K562 (cell line): ENCODE measurements around the gene ACACB. TPM values are rescaled to one million over a fixed set of nuclear protein-coding genes. Genes with fewer than 3 reads are reported as not detected.

ENCODE experiments used
- ASH1L ChIP-seq: fragments of 450-650 bp; IDR thresholded peaks from 2 replicates; pipeline ENCODE4 v1.6.1; 2018; ENCODE audit warnings: borderline replicate concordance, mild to moderate bottlenecking, low read depth; ENCODE audit not compliant: partially characterized antibody
- ATF6 ChIP-seq: sonication (generic); formaldehyde crosslinking; IDR thresholded peaks from 2 replicates; pipeline ENCODE4 v1.4.0; 2020; ENCODE audit warnings: mild to moderate bottlenecking, missing genetic modification reagents
- BRCA1 ChIP-seq, 2 experiments: fragments of 450-650 bp in 1 of 2; sonication (generic) in 1 of 2; formaldehyde crosslinking in 1 of 2; IDR thresholded peaks; 2 replicates each; pipeline versions ENCODE4 v1.5.0 to v1.6.1; 2017 to 2020; ENCODE audit warnings: mild to moderate bottlenecking in 1 of 2, missing genetic modification reagents in 1 of 2
- CLOCK ChIP-seq: fragments of 250-450 bp; sonication (Bioruptor Pico); IDR thresholded peaks from 2 replicates; pipeline ENCODE4 v1.4.0; 2020; ENCODE audit warnings: mild to moderate bottlenecking, moderate library complexity, borderline replicate concordance
- COPS2 ChIP-seq: fragments of 450-650 bp; conservative IDR thresholded peaks from 2 replicates; pipeline ENCODE4 v1.6.1; 2016; ENCODE audit warnings: mild to moderate bottlenecking, moderate library complexity
- HDAC1 ChIP-seq, 2 experiments: fragments of 450-650 bp; IDR thresholded peaks; 2 replicates each; pipeline ENCODE4 v1.6.1; 2016 to 2017; ENCODE audit warnings: inconsistent platforms in 1 of 2, mild to moderate bottlenecking in 1 of 2, moderate library complexity in 1 of 2
- KAT2B ChIP-seq: IDR thresholded peaks from one replicate; pipeline ENCODE4 v1.6.1; 2012; ENCODE audit warnings: low read depth, mild to moderate bottlenecking, control low read depth, inconsistent platforms, low read length, moderate library complexity
- MAFG ChIP-seq: fragments of 450-650 bp; conservative IDR thresholded peaks from 2 replicates; pipeline ENCODE4 v1.6.1; 2016; ENCODE audit warnings: missing genetic modification characterization, missing compliant biosample characterization
- NRF1 ChIP-seq, 2 experiments: fragments of 450-650 bp; IDR thresholded peaks in 1 of 2; conservative IDR thresholded peaks in 1 of 2; 2 replicates each; pipeline ENCODE4 v1.6.1; 2014; ENCODE audit warnings: mild to moderate bottlenecking in 2 of 2
- PHF8 ChIP-seq: fragments of 200-600 bp; sonication (generic); IDR thresholded peaks from 2 replicates; pipeline ENCODE4 v1.6.1; 2012; ENCODE audit warnings: mixed run types, mild to moderate bottlenecking, inconsistent platforms, low read length, moderate library complexity, borderline replicate concordance
- SIN3A ChIP-seq, 2 experiments: fragments of 150-350 bp in 1 of 2; IDR thresholded peaks; 2 replicates each; pipeline ENCODE4 v1.6.1; 2011 to 2016; ENCODE audit warnings: borderline replicate concordance in 2 of 2, low read depth in 2 of 2, low read length in 2 of 2, mild to moderate bottlenecking in 2 of 2, moderate library complexity in 2 of 2; ENCODE audit not compliant: control insufficient read depth in 1 of 2
- U2AF2 ChIP-seq: fragments of 200-400 bp; formaldehyde crosslinking; optimal IDR thresholded peaks from 2 replicates; pipeline ENCODE3; 2017; ENCODE audit warnings: low read depth, mild to moderate bottlenecking, low read length
- ZHX1 ChIP-seq: fragments of 150-350 bp; conservative IDR thresholded peaks from 2 replicates; pipeline ENCODE4 v1.6.1; 2014; ENCODE audit warnings: low read length
- ZNF707 ChIP-seq: fragments of 250-450 bp; sonication (Bioruptor Pico); conservative IDR thresholded peaks from 2 replicates; pipeline ENCODE4 v1.8.0; 2022; ENCODE audit warnings: inconsistent platforms, mild to moderate bottlenecking, moderate library complexity
- polyA plus RNA-seq, 8 experiments: library from polyadenylated mRNA; depleted of rRNA in 4 of 8; stranded (reverse) in 5 of 8; unstranded in 3 of 8; fragments of >200 nt; fragmentation: Nextera tagmentation in 2 of 8; fragmentation: Illumina TruSeq in 1 of 8; extraction: Ambion mirVana in 2 of 8; extraction: Trizol in 1 of 8; gene quantifications; 2 replicates each; pipeline versions ENCODE4 v1.2.1 to v1.2.3, GENCODE V29; 2011 to 2014; ENCODE audit warnings: inconsistent platforms in 1 of 8, missing spikeins in 1 of 8
- total RNA-seq, 7 experiments: library from RNA; depleted of rRNA in 6 of 7; stranded (reverse); fragments of >200 nt in 6 of 7; fragmentation: Illumina TruSeq in 2 of 7; extraction: Trizol in 2 of 7; gene quantifications; 2 replicates each; pipeline versions ENCODE4 v1.2.1 to v1.2.3, GENCODE V29; 2011 to 2021; ENCODE audit warnings: low replicate concordance in 1 of 7
- TF ChIP-seq, protein P1 (sequence below): fragments of 250-450 bp; sonication (Bioruptor Pico); IDR thresholded peaks from 2 replicates; pipeline ENCODE4 v1.5.0; 2020; ENCODE audit warnings: mild to moderate bottlenecking, borderline replicate concordance

The ACACB gene
- total and polyA plus RNA-seq, 9 of the 15 experiments (the other 6 are each of a cell fraction or from before 2014, with no cell fraction given): 0.10 to 2.5 (median 0.83) TPM

DNA sequence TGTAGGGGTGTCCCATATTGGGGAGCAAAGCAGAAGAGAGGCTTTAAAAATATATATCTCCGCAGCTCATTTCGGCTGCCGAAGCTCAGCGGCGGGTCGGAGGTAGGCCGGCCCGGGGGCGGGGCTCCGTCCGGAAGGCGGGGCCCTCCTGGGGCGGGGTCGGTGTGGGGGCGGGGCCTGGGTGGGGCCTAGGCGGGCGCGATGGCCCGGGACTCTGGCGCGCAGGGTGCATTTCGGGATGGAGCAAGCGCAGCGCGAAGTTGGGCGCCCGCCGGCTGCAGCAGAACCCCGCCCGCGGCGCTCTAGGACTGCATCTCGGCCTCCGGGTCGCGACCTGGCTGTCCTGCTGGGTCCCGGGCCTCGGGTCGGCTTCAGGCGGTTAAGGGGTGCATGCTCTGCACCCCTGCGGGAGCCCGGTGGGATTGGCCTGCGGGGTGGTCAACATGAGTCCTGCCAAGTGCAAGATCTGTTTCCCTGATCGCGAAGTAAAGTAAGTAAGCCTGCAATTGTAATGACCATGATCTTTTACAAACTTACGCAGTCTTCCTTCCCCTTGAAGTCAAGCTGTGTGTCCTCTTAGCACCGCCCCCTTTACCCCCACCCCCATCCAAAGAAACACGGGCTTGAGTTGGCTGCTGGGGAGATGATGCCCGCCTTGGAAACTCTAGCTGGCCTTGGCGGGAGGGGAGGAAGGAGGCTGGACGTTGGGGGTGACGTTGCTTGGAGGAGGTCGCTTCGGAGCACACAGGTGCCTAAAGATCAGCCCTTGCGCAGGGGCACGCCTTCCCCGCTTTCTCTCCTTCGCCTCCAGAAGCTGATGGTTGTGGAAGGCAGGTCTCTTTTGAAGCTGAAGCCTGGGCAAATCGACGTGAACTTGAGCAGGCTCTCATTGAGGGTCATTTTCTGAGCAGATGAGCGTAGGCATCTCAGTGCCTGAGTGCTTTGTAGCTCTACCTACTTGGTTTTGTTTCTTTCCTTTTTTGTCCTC lies 38.4 kb downstream of the ACACB start (continued):
- TF ChIP-seq ZHX1 (no peak), SIN3A (IDR thresholded peaks at IDR 0.05; ENCODE audit: borderline replicate concordance in 2 of 2, control insufficient read depth in 1 of 2, low read depth in 2 of 2, low read length in 2 of 2) (0 out of 4 replicates have a peak, but pooled peaks of 1 of the 2 experiments have one; percentile 4), BRCA1 (IDR thresholded peaks at IDR 0.05) (no peak), BRCA1 (CRISPR knock-in tag; IDR thresholded peaks at IDR 0.05) (no peak), ZNF707 (no peak), KAT2B (no peak), CLOCK (no peak), U2AF2 (no peak), ATF6 (CRISPR knock-in tag) (no peak), HDAC1 (IDR thresholded peaks at IDR 0.05) (no peak), MAFG (tag) (no peak), COPS2 (no peak), NRF1 (conservative IDR thresholded peaks at IDR 0.05 in 1 of 2, IDR thresholded peaks at IDR 0.05 in 1 of 2) (peak; percentile 85 to 88), ASH1L (no peak), PHF8 (peak; percentile 24; the same call in 1 of the 2 replicates)
- TF ChIP-seq, protein P1, sequence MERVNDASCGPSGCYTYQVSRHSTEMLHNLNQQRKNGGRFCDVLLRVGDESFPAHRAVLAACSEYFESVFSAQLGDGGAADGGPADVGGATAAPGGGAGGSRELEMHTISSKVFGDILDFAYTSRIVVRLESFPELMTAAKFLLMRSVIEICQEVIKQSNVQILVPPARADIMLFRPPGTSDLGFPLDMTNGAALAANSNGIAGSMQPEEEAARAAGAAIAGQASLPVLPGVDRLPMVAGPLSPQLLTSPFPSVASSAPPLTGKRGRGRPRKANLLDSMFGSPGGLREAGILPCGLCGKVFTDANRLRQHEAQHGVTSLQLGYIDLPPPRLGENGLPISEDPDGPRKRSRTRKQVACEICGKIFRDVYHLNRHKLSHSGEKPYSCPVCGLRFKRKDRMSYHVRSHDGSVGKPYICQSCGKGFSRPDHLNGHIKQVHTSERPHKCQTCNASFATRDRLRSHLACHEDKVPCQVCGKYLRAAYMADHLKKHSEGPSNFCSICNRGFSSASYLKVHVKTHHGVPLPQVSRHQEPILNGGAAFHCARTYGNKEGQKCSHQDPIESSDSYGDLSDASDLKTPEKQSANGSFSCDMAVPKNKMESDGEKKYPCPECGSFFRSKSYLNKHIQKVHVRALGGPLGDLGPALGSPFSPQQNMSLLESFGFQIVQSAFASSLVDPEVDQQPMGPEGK (CRISPR knock-in tag): no peak
